Hepatocyte (in vitro differentiated cells): ENCODE results near the gene PPP4R3B.

ENCODE experiments used
- CTCF ChIP-seq: fragments of 200-600 bp; sonication (generic); IDR thresholded peaks from 2 replicates; pipeline ENCODE4 v1.5.1; 2016; ENCODE audit warnings: antibody characterized with exemption, mild to moderate bottlenecking; ENCODE audit not compliant: poor library complexity
- EZH2 ChIP-seq: fragments of 200-600 bp; sonication (generic); IDR thresholded peaks from 2 replicates; pipeline ENCODE4 v1.6.1; 2016; ENCODE audit warnings: antibody characterized with exemption, mild to moderate bottlenecking, borderline replicate concordance
- EZH2phosphoT487 ChIP-seq: fragments of 200-600 bp; sonication (generic); IDR thresholded peaks from one replicate; pipeline ENCODE4 v1.6.1; 2018; ENCODE audit warnings: antibody characterized with exemption, mild to moderate bottlenecking, low read depth, moderate library complexity; ENCODE audit not compliant: unreplicated experiment, severe bottlenecking

- no peak for TF ChIP-seq EZH2
- peak; percentile 16 for TF ChIP-seq CTCF
- TF ChIP-seq EZH2phosphoT487 = no peak
Measured at GRCh38 chr2:55581435-55581834, 36.0 kb downstream of the PPP4R3B start.
